A673 (cell line): ENCODE measurements around the gene TEPSIN.

Experiments
- CTCF ChIP-seq: fragments of 300-800, 200-600 bp; sonication (generic); conservative IDR thresholded peaks from 2 replicates; pipeline ENCODE4 v1.5.1; 2017; ENCODE audit warnings: low read depth, mild to moderate bottlenecking, antibody characterized with exemption, low read length, moderate library complexity, mixed read lengths
- EZH2 ChIP-seq: fragments of 200-600 bp; sonication (generic); IDR thresholded peaks from 2 replicates; pipeline ENCODE4 v1.6.1; 2017; ENCODE audit warnings: borderline replicate concordance, low read depth, mild to moderate bottlenecking, mixed read lengths, antibody characterized with exemption, low read length; ENCODE audit not compliant: poor library complexity, severe bottlenecking

DNA sequence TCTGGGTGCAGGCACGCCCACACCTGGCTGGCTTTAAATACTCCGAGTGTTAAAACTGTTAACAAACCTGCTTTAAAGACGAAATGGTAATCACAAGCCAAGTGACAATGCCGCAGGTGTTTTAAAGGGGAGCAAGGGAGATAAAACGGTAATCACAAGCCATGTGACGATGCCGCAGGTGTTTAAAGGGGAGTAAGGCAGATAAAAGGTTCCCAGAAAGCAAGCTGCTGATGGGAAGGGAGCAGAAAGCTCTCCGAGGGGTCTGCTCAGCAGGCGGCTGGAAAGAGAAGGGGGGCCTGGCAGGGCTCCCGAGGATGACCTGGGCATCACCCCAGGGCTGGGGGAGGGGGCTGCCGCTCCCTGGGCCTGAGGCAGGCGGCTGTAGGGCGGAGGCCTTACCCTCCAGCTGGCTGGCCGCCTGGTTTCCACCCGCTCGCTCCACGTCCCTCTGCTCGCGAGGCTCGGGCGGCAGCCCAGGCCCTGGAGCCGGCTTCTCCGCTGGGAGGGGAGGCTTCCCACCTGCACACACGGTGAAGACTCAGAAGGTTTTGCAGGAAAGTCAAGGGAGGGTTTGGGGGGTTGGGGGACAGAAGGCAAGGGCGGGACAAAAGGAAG is 12.3 kb upstream of the TEPSIN start:
- TF ChIP-seq CTCF = no peak
- TF ChIP-seq EZH2 = no peak
